ENCODE measurements around the gene NCDN. TPM values are rescaled to one million over a fixed set of nuclear protein-coding genes. Genes with fewer than 3 reads are reported as not detected.

NCDN gene
- total RNA-seq, 2 donors from 2014 or later: 21.0 to 39.0 TPM

DNA sequence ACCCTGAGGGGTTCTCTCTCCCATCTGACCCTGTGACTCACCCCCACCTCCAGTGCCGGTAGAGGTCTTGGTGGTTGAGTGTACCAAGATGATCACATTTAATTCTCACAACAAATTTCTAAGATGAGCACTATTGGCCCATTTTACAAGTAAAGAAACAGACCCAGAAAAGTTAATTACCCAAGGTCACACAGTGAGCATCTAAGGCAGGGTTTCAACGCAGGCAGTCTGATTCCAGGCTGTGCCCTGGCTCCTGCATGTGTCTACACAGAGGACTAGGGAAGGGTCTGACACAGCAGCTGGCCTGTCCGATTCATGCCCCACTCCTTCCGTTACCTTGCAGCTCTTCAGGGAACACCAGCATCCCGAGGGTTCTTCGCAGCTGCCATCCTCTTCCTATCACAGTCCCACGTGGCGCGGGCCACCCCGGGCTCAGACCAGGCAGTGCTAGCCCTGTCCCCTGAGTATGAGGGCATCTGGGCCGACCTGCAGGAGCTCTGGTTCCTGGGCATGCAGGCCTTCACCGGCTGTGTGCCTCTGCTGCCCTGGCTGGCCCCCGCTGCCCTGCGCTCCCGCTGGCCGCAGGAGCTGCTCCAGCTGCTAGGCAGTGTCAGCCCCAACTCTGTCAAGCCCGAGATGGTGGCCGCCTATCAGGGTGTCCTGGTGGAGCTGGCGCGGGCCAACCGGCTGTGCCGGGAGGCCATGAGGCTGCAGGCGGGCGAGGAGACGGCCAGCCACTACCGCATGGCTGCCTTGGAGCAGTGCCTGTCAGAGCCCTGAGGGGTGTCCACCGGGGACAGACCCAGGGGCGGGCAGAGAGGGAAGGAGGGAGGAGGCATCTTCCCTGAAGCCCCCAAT lies 7.5 kb downstream of the NCDN start:
- Histone ChIP-seq H3K4me1 (ENCODE audit: control insufficient read depth in 1 of 2, low read depth in 2 of 2) (peaks cover 6 to 18% of the 10 kb centered on the region in 2 donors), H3K4me3 (no peak overlapping the region), H3K36me3 (peaks cover 3% of the 10 kb centered on the region), H3K9me3 (no peaks in the 10 kb centered on the region), H3K27ac (no peak overlapping the region), H3K27me3 (replicated peaks; ENCODE audit: insufficient read depth) (no peaks in the 10 kb centered on the region)
- ATAC-seq (ENCODE audit: insufficient number of reproducible peaks, low FRiP score, low read depth) (no peak), DNase-seq (ENCODE audit: low spot score) (no peak)
- TF ChIP-seq, protein P1, sequence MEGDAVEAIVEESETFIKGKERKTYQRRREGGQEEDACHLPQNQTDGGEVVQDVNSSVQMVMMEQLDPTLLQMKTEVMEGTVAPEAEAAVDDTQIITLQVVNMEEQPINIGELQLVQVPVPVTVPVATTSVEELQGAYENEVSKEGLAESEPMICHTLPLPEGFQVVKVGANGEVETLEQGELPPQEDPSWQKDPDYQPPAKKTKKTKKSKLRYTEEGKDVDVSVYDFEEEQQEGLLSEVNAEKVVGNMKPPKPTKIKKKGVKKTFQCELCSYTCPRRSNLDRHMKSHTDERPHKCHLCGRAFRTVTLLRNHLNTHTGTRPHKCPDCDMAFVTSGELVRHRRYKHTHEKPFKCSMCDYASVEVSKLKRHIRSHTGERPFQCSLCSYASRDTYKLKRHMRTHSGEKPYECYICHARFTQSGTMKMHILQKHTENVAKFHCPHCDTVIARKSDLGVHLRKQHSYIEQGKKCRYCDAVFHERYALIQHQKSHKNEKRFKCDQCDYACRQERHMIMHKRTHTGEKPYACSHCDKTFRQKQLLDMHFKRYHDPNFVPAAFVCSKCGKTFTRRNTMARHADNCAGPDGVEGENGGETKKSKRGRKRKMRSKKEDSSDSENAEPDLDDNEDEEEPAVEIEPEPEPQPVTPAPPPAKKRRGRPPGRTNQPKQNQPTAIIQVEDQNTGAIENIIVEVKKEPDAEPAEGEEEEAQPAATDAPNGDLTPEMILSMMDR (IDR thresholded peaks at IDR 0.05): no peak

DNA sequence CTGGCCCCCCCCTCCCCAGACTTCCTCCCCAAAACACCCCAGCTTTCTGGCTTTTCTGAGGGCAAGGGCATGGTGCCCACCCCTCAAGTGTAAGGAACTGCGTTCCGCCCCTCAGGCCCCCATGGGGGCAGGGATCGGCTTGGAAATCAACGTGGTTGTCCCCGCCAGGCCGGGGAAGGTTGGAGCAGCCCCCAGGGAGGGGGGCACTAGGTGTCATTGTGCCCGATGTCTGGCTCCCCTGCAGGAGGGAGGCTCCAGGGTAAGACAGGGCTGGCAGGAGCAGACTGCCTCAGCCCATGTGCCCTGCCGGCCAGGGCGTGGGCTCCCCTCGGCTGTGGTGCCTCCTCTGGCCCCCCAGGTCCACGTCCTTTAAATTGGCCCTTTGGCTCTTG lies 8.1 kb downstream of the NCDN start:
- ATAC-seq (ENCODE audit: insufficient number of reproducible peaks, low FRiP score, low read depth) (no peak), DNase-seq (ENCODE audit: low spot score) (no peak)
- TF ChIP-seq, protein P1 (IDR thresholded peaks at IDR 0.05): no peak
- no peaks in the 10 kb centered on the region for H3K9me3 ChIP-seq
- H3K4me3 ChIP-seq: no peak overlapping the region
- H3K36me3 ChIP-seq: peaks cover 3% of the 10 kb centered on the region
- no peaks in the 10 kb centered on the region for H3K27me3 ChIP-seq (replicated peaks; ENCODE audit: insufficient read depth)
- H3K4me1 ChIP-seq (ENCODE audit: control insufficient read depth in 1 of 2, low read depth in 2 of 2): peaks cover 4 to 11% of the 10 kb centered on the region in 2 donors
- no peak overlapping the region for H3K27ac ChIP-seq

DNA sequence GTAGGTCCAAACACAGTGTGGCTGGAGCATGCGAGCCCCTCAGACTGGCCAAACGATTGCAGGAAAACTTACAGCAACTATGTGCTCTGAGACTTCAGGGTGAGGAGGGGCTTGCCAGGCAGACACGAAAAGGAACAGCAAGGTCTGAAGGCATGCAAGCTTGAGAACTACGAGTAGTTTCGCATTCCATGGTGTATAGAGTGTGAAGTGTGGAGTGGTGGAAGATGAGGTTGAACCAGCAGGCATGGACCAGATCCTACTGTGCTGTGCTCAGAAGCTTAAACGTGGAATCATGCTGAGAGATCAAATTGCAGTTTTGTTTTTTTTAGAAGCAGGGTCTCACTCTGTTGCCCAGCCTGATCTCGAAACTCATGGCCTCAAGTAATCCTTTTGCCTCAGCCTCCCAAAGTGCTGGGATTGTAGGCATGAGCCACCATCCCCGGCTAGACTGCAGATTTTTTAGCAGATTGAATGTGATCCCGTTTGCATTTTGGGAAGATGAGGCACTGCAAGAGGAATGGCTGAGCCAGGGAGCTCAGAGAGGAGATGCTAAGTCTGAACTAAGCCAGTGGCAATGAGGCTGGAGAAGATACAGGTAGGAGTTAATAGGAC lies 10.5 kb downstream of the NCDN start:
- Histone ChIP-seq H3K4me1 (ENCODE audit: control insufficient read depth in 1 of 2, low read depth in 2 of 2) (peaks cover 3 to 8% of the 10 kb centered on the region in 2 donors), H3K4me3 (no peak overlapping the region), H3K27ac (no peak overlapping the region), H3K36me3 (peaks cover 3% of the 10 kb centered on the region), H3K27me3 (replicated peaks; ENCODE audit: insufficient read depth) (no peaks in the 10 kb centered on the region), H3K9me3 (no peaks in the 10 kb centered on the region)
- TF ChIP-seq, protein P1 (IDR thresholded peaks at IDR 0.05): no peak
- no peak for DNase-seq (ENCODE audit: low spot score)
- no peak for ATAC-seq (ENCODE audit: insufficient number of reproducible peaks, low FRiP score, low read depth)

GRCh38 chr1:35568975-35569395 lies 11.4 kb downstream of the NCDN start:
- peaks cover 3 to 14% of the 10 kb centered on the region in 2 donors for H3K4me1 ChIP-seq (ENCODE audit: control insufficient read depth in 1 of 2, low read depth in 2 of 2)
- H3K4me3 ChIP-seq: no peak overlapping the region
- DNase-seq (ENCODE audit: low spot score) (no peak), ATAC-seq (ENCODE audit: insufficient number of reproducible peaks, low FRiP score, low read depth) (no peak)
- no peaks in the 10 kb centered on the region for H3K27me3 ChIP-seq (replicated peaks; ENCODE audit: insufficient read depth)
- TF ChIP-seq, protein P1 (IDR thresholded peaks at IDR 0.05): peak; percentile 71
- H3K27ac ChIP-seq: no peak overlapping the region
- H3K9me3 ChIP-seq: no peaks in the 10 kb centered on the region
- peaks cover 3% of the 10 kb centered on the region for H3K36me3 ChIP-seq

GRCh38 chr1:35569936-35570335 lies 12.3 kb downstream of the NCDN start:
- H3K4me3 ChIP-seq: no peak overlapping the region
- no peak for ATAC-seq (ENCODE audit: insufficient number of reproducible peaks, low FRiP score, low read depth)
- TF ChIP-seq, protein P1 (IDR thresholded peaks at IDR 0.05): no peak

More at GRCh38 chr1:35569936-35570335, 12.3 kb downstream of the NCDN start:
- Histone ChIP-seq H3K27ac (no peak overlapping the region), H3K9me3 (no peaks in the 10 kb centered on the region), H3K36me3 (peaks cover 3% of the 10 kb centered on the region), H3K27me3 (replicated peaks; ENCODE audit: insufficient read depth) (no peaks in the 10 kb centered on the region), H3K4me1 (ENCODE audit: control insufficient read depth in 1 of 2, low read depth in 2 of 2) (peaks cover 3 to 14% of the 10 kb centered on the region in 2 donors)
- no peak for DNase-seq (ENCODE audit: low spot score)
